Measurements from ENCODE around the gene CORO1C. TPM values are rescaled to one million over a fixed set of nuclear protein-coding genes. Genes with fewer than 3 reads are reported as not detected.

CORO1C gene
- total and polyA plus RNA-seq, 9 of the 15 experiments (the other 6 are each of a cell fraction or from before 2014, with no cell fraction given) = 55.2 to 280 (median 150) TPM

GRCh38 chr12:108765289-108765764, 34.0 kb upstream of the CORO1C start (continued):
- TF ChIP-seq ARID3A (IDR thresholded peaks at IDR 0.05; ENCODE audit: borderline replicate concordance, low read depth, low read length) = no peak

- no TSS peak for BruUV-seq (replicated peaks)
- H3K27me3 ChIP-seq (ENCODE audit: control insufficient read depth in 2 of 2, insufficient read depth in 2 of 2, low read length in 2 of 2) = no peaks in the 10 kb centered on the region
- ChIA-PET POLR2A (interaction anchor here (0.6 kb wide), 1 partner anchor 30 kb away, joined by 4 read pairs; no protein-coding TSS in a partner anchor), CTCF (ENCODE audit: low intra/inter-chr PET ratio) (no interaction called here)
- H3K4me2 ChIP-seq (ENCODE audit: insufficient read depth, low read length) = no peak overlapping the region
- intact Hi-C loops (cut with micrococcal nuclease) = no loop called here
- DNase-seq (ENCODE audit: extremely low read depth in 1 of 4, low spot score in 3 of 4) (no peak), ATAC-seq (no peak), FAIRE-seq (no peak)
- WGBS (ENCODE audit: insufficient coverage, low coverage, missing lambda C conversion rate) = 46% methylated on average over 7 of the region's 7 CpGs
- H3K4me3 ChIP-seq = no peak overlapping the region
- peaks cover under 1 to 17% of the 10 kb centered on the region in 2 experiments; a peak in 3 of 5 replicates for H3K4me1 ChIP-seq (replicated peaks in 1 of 2; ENCODE audit: control insufficient read depth in 2 of 2, insufficient read depth in 2 of 2, low read length in 2 of 2)
- H2AFZ ChIP-seq (ENCODE audit: low read depth, low read length) = no peak overlapping the region
- no peaks in the 10 kb centered on the region for H3K9me3 ChIP-seq (replicated peaks; ENCODE audit: control insufficient read depth, insufficient read depth, low read depth, low read length)
- H3K27ac ChIP-seq (ENCODE audit: extremely low read depth, low read depth, low read length) = no peak overlapping the region
- in situ Hi-C loops (cut with MboI) = no loop called here
- peak overlapping the region in 1 of 2 experiments; percentile 41; a peak in 1 of 4 replicates for H3K9ac ChIP-seq (ENCODE audit: insufficient read depth in 1 of 2, low read depth in 2 of 2, low read length in 2 of 2)
- no peaks in the 10 kb centered on the region for H3K79me2 ChIP-seq (ENCODE audit: control insufficient read depth, insufficient read depth, low read length)
- no peaks in the 10 kb centered on the region for H3K36me3 ChIP-seq (ENCODE audit: control insufficient read depth, insufficient read depth, low read length)
- no peaks in the 10 kb centered on the region for H4K20me1 ChIP-seq (replicated peaks; ENCODE audit: control insufficient read depth, insufficient read depth, low read length)
- no peaks in the 10 kb centered on the region for H3K9me1 ChIP-seq (ENCODE audit: control insufficient read depth, insufficient read depth, low read length)
- 0 out of 2 replicates have a peak, but pooled peaks have one; percentile 22 for TF ChIP-seq HDAC2 (IDR thresholded peaks at IDR 0.05)
- TF ChIP-seq ADNP (tag; IDR thresholded peaks at IDR 0.05) = peak; percentile 88
- TF ChIP-seq HIVEP1 (CRISPR knock-in tag; IDR thresholded peaks at IDR 0.05) = no peak
- TF ChIP-seq BCOR (IDR thresholded peaks at IDR 0.05) = peak; percentile 88
- TF ChIP-seq MCM2 (IDR thresholded peaks at IDR 0.05; ENCODE audit: low read depth) = no peak
- TF ChIP-seq GMEB1 (CRISPR knock-in tag; IDR thresholded peaks at IDR 0.05) = no peak
- peak; percentile 5 for TF ChIP-seq NCOA4 (IDR thresholded peaks at IDR 0.05; ENCODE audit: partially characterized antibody)
- 0 out of 4 replicates have a peak, but pooled peaks of 1 of the 2 experiments have one; percentile 42 for TF ChIP-seq KDM1A (IDR thresholded peaks at IDR 0.05)
- TF ChIP-seq MTF1 (CRISPR knock-in tag; IDR thresholded peaks at IDR 0.05; ENCODE audit: borderline replicate concordance) = no peak
- no peak for TF ChIP-seq YBX1 (IDR thresholded peaks at IDR 0.05)
- no peak for TF ChIP-seq SNRNP70 (optimal IDR thresholded peaks at IDR 0.05; ENCODE audit: low read depth, low read length)
- peak; percentile 89 for TF ChIP-seq RBM25 (IDR thresholded peaks at IDR 0.05; ENCODE audit: low read depth, low read length, severe bottlenecking)
- TF ChIP-seq ZNF518B (CRISPR knock-in tag; IDR thresholded peaks at IDR 0.05) = no peak
These were observed 33.4 kb upstream of the CORO1C start for GRCh38 chr12:108764540-108765288.
